ENCODE results near the gene OST4. TPM values are rescaled to one million over a fixed set of nuclear protein-coding genes. Genes with fewer than 3 reads are reported as not detected.

Gene OST4
- 539 to 642 TPM (median 562 TPM) in 5 replicates for total RNA-seq (2022; extraction: Qiagen RNA extraction)

DNA sequence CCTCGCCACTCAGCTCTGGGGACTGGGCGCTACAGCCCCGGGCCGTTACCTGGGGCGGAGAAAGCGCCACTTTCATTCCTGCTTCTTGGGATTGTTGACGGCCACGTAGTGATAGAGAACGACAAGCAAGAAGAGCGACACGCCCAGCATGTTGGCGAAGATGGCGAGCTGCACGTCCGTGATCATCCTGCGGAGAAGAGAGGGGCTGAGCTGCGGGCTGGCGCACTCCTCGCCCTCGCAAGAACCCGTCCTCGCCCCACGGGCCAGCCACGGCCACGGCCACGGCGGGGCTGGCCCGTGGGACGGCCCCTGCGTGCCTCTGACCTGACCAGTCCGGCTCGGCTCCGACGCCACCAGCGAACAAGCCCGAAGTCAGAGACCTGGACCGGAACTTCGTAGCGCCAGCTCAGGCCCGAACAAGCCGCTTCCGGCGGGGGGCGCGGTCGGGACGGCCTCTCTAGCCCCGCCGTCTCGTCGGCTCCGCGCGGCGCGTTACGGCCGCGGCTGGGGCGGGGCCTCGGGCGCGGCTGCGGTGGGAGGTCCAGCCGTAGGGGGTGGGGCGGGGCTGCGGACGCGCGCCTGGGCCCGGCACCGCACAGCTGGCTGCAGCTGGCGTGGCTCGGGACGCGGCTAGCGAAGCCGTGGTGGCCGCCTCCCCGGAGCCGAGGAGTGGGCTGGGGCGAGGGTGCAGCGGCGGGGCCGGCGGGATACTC is at the start of gene OST4:
TSS of gene OST4 (minus strand) at position 378 of the 713 bp plus-strand sequence.

DNA sequence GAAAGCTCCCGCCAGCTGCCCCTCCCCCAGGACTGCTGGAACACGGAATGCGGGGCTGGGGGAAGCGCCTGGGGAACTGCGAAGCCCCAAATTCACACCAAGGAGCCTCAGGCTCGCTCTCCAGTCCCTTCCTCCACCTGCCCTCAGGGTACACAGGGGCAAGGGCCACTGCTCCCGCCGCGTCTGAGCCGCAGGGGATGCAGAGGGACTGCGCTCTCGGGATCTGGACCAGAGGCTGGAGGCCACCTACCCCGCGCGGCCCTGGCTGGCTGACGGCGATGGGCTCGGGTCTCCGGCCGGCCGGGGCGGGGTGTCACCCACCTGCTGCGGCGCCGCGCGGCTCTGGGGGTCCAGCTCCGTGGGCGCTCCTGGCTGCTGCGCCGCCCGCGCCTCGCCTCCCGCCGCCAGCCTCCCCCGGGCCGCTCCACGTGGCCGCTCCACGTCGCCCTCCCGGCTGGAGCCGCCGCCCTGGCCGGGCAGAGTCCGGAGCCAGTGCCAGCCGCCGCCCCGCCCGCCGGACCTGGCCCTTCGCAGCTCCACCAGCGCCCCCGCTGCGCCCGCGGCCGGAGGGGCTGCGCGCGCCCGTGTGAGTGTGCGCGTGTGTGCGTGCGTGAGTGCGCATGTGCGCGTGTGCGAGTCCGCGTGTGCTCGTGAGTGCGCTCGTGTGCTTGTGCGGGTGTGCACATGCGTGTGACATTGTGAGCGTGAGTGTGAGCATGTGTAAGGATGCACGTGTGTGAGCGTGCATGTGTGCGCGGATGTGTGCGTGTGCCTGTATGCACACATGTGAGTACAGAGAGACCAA is 47.3 kb upstream of the OST4 start, which contains the start of gene CGREF1:
TSS of gene CGREF1 (minus strand) at position 604 of the 805 bp plus-strand sequence. CDS start 14,762 bp downstream, outside the sequence.

DNA sequence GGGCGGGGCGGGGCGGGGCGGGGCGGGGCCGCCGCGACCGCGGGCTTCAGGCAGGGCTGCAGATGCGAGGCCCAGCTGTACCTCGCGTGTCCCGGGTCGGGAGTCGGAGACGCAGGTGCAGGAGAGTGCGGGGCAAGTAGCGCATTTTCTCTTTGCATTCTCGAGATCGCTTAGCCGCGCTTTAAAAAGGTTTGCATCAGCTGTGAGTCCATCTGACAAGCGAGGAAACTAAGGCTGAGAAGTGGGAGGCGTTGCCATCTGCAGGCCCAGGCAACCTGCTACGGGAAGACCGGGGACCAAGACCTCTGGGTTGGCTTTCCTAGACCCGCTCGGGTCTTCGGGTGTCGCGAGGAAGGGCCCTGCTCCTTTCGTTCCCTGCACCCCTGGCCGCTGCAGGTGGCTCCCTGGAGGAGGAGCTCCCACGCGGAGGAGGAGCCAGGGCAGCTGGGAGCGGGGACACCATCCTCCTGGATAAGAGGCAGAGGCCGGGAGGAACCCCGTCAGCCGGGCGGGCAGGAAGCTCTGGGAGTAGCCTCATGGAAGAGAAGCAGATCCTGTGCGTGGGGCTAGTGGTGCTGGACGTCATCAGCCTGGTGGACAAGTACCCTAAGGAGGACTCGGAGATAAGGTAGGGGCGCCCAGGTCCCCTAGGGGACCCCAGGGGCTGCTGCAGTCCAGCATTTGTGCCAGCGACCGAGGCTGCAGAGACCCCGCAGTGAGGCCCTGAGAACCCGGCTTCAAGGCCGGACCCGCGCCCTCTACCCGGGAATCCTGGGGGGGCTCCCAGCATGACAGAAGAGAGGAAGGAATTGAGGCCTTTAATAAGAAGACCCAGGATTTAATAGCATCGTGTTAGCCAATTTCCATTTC is 15.5 kb upstream of the OST4 start, which contains the start of gene KHK:
TSS of gene KHK (plus strand) at position 49 of the 870 bp plus-strand sequence. CDS start at position 537, 488 bp downstream.

DNA sequence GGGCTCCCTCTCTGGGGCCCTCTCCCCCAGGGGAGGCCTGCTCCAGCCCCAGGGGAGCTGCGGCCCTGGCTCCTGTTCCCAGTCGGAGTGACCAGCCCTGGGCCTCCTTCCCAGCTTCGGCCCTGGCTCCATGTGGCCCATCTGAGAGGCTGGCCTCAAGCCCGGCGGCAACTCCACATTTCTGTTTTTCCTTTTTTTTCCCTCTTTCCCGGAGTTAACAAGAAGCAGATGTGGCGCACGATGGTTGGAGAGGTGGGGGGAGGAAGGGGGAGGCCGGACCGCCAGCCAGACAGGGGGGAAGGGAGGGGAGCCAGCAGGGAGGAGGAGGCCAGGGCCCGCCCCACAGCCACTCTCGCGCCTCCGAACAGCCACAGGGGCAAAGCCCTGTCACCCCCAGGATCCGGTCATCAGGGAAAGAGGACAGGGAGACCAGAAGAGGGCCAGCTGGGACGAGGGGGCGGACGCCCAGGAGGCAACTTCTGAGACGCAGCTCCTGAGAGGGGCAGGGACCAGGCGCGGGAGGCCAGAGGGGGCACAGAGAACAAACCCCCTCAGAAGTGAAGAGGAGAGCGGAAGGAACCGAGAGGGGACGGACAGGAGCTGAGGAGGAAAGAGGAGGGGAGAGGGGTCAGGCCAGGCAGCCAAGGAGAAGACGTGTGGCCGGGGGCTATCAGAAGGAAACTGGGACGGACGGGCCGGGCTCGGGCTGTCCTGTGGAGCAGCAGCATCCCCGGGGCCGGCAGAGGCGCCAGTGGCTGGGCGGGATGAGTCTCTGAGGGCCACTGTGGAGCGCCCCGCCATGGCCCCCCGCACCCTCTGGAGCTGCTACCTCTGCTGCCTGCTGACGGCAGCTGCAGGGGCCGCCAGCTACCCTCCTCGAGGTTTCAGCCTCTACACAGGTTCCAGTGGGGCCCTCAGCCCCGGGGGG is 7.1 kb upstream of the OST4 start, which contains the start of gene EMILIN1:
TSS of gene EMILIN1 (plus strand) at position 349 of the 928 bp plus-strand sequence. CDS start at position 800, 451 bp downstream.

DNA sequence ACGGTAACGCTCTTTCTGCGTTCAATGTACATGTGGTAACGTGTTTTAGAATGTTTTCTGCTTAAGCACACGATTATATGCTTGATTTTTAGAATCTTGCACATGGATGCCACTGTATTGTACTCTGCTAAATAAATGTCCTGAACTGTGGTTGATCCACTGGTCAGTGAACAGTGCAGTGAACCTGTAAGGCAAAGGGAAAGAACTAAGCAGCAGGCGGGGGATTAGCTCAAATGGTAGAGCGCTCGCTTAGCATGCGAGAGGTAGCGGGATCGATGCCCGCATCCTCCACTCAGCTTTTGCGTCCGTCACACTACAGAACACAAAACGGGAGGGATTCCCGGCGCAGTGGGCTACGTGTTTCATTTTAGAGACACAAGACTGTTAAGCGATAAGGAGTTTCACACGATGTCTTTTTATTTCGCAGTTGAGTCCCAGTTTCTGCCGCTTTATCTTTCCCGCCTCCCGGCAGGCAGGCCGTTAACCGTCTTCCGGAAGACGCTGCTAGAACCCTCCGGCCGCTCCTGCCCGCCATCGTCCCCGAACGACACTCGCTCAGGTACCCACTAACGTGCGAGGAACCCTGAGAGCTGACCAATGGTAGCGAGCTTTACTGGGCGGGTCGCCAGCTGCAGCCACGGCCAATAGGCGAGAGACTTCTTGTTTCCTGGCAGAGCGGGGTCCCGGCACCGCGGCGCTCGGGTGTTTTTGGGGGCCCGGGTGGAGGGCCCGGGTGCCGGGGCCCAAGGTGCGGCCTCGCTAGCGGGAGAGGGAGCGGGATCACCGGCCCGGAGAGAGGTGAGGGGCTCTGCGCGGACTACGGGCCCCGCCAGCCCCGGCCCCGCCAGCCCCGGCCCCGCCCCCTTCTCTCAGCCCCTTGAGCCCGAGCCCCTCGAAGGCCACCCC is 20.2 kb downstream of the OST4 start, which contains the start of gene AGBL5:
TSS of gene AGBL5 (plus strand) at position 673 of the 906 bp plus-strand sequence. CDS start 1,291 bp downstream, outside the sequence.

DNA sequence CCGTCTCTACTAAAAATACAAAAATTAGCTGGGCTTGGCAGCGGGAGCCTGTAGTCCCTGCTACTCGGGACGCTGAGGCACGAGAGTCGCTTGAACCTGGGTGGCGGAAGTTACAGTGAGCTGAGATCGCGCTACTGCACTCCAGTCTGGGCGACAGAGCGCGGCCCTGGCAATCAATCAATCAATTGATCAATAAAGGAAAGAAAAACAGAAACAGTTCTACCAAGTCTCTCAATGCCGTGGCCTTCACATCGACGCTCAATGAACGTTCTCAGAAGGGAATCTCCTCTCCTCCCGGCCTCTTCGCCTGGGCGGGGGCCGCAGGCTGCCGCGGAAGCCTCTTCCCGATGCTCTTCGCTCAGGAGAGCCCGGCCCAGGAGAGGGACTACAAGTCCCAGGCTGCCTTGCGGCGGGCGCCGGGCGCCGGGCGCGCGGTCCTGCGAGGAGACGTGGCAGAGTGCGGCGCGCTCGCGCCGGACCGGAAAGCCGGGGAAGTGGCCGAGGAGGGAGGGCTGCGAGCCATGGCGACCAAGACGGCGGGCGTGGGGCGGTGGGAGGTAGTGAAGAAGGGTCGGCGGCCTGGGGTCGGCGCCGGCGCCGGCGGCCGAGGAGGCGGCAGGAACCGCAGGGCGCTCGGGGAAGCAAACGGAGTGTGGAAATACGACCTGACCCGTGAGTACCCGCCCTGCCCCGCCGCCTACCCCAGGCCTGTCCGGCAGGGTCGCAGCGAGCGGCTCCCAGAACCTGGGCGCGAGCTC is 38.8 kb downstream of the OST4 start, which contains the start of gene TMEM214:
TSS of gene TMEM214 (plus strand) at position 471 of the 758 bp plus-strand sequence. CDS start at position 522, 51 bp downstream.

Other genes starting within 250 kb of the OST4 start
- 3.6 to 7.7 TPM (median 5.3 TPM) in 5 replicates for gene DPYSL5, start 223.5 kb downstream of the OST4 start, total RNA-seq (2022; extraction: Qiagen RNA extraction)
- gene MAPRE3, start 101.0 kb downstream of the OST4 start, total RNA-seq (2022; extraction: Qiagen RNA extraction) = 9.4 to 12.8 TPM (median 10.7 TPM) in 5 replicates
- 53.5 to 68.3 TPM (median 65.9 TPM) in 5 replicates for gene TMEM214, start 38.7 kb downstream of the OST4 start, total RNA-seq (2022; extraction: Qiagen RNA extraction)
- 28.1 to 32.0 TPM (median 30.4 TPM) in 5 replicates for gene AGBL5, start 20.0 kb downstream of the OST4 start, total RNA-seq (2022; extraction: Qiagen RNA extraction)
- 0.27 to 0.56 TPM (median 0.47 TPM) in 5 replicates for gene EMILIN1, start 7.0 kb upstream of the OST4 start, total RNA-seq (2022; extraction: Qiagen RNA extraction)
- gene KHK, start 15.1 kb upstream of the OST4 start, total RNA-seq (2022; extraction: Qiagen RNA extraction) = 7.6 to 10.4 TPM (median 10.2 TPM) in 5 replicates
- 7.3 to 9.0 TPM (median 8.4 TPM) in 5 replicates for gene CGREF1, start 47.5 kb upstream of the OST4 start, total RNA-seq (2022; extraction: Qiagen RNA extraction)
- 0.77 to 2.1 TPM (median 1.5 TPM) in 5 replicates for gene ABHD1, start 52.2 kb upstream of the OST4 start, total RNA-seq (2022; extraction: Qiagen RNA extraction)
- 44.7 to 60.1 TPM (median 58.3 TPM) in 5 replicates for gene PREB, start 63.0 kb upstream of the OST4 start, total RNA-seq (2022; extraction: Qiagen RNA extraction)
- gene PRR30, start 67.8 kb upstream of the OST4 start, total RNA-seq (2022; extraction: Qiagen RNA extraction) = not detected in 5 replicates
- not detected in 5 replicates for gene TCF23, start 77.3 kb upstream of the OST4 start, total RNA-seq (2022; extraction: Qiagen RNA extraction)
- 206 to 230 TPM (median 222 TPM) in 5 replicates for gene ATRAID, start 140.4 kb upstream of the OST4 start, total RNA-seq (2022; extraction: Qiagen RNA extraction)
- 61.6 to 71.0 TPM (median 63.7 TPM) in 5 replicates for gene SLC5A6, start 140.6 kb upstream of the OST4 start, total RNA-seq (2022; extraction: Qiagen RNA extraction)
- 51.1 to 65.2 TPM (median 61.1 TPM) in 5 replicates for gene CAD, start 145.7 kb upstream of the OST4 start, total RNA-seq (2022; extraction: Qiagen RNA extraction)
- gene SLC30A3, start 191.4 kb upstream of the OST4 start, total RNA-seq (2022; extraction: Qiagen RNA extraction) = 2.1 to 4.0 TPM (median 3.3 TPM) in 5 replicates
- gene DNAJC5G, start 203.8 kb upstream of the OST4 start, total RNA-seq (2022; extraction: Qiagen RNA extraction) = not detected in 5 replicates
- gene TRIM54, start 210.8 kb upstream of the OST4 start, total RNA-seq (2022; extraction: Qiagen RNA extraction) = 0.70 to 1.3 TPM (median 0.91 TPM) in 5 replicates
- gene UCN, start 236.8 kb upstream of the OST4 start, total RNA-seq (2022; extraction: Qiagen RNA extraction) = 0.30 to 2.8 TPM (median 1.4 TPM) in 5 replicates